HepG2 (cell line): ENCODE measurements around the gene ANKIB1. TPM values are rescaled to one million over a fixed set of nuclear protein-coding genes. Genes with fewer than 3 reads are reported as not detected.

Experiments used
- ATF6 ChIP-seq: sonication (generic); formaldehyde crosslinking; conservative IDR thresholded peaks from 2 replicates; pipeline ENCODE4 v1.4.0; 2020; ENCODE audit warnings: missing genetic modification reagents
- BRD4 ChIP-seq: sonication (generic); formaldehyde crosslinking; IDR thresholded peaks from 2 replicates; pipeline ENCODE4 v1.4.0; 2020; ENCODE audit warnings: missing genetic modification reagents
- EEA1 ChIP-seq: sonication (generic); formaldehyde crosslinking; IDR thresholded peaks from 2 replicates; pipeline ENCODE4 v1.5.1; 2020; ENCODE audit warnings: mild to moderate bottlenecking, missing genetic modification reagents, borderline replicate concordance
- GZF1 ChIP-seq: sonication (generic); formaldehyde crosslinking; IDR thresholded peaks from 2 replicates; pipeline ENCODE4 v1.5.1; 2020; ENCODE audit warnings: mild to moderate bottlenecking, missing genetic modification reagents
- KAT2B ChIP-seq: fragments of 150-350 bp; IDR thresholded peaks from 2 replicates; pipeline ENCODE4 v1.6.1; 2014; ENCODE audit warnings: low read depth, low read length, borderline replicate concordance
- KAT8 ChIP-seq: IDR thresholded peaks from 2 replicates; pipeline ENCODE4 v1.6.1; 2016; ENCODE audit warnings: missing genetic modification reagents, missing compliant biosample characterization
- NFE2L2 ChIP-seq: fragments of 150-350 bp; IDR thresholded peaks from 2 replicates; pipeline ENCODE4 v1.6.1; 2014; ENCODE audit warnings: low read length
- SKI ChIP-seq: fragments of 450-650 bp; IDR thresholded peaks from one replicate; pipeline ENCODE4 v1.6.1; 2018; ENCODE audit warnings: mild to moderate bottlenecking; ENCODE audit not compliant: partially characterized antibody
- ZNF414 ChIP-seq: sonication (generic); formaldehyde crosslinking; IDR thresholded peaks from 2 replicates; pipeline ENCODE4 v1.5.0; 2020; ENCODE audit warnings: missing genetic modification reagents
- ZNF484 ChIP-seq: sonication (generic); formaldehyde crosslinking; IDR thresholded peaks from 2 replicates; pipeline ENCODE4 v1.5.1; 2020; ENCODE audit warnings: mild to moderate bottlenecking, low read depth, missing genetic modification reagents, borderline replicate concordance
- ZNF563 ChIP-seq: sonication (generic); formaldehyde crosslinking; IDR thresholded peaks from 2 replicates; pipeline ENCODE4 v1.8.0; 2022; ENCODE audit warnings: mild to moderate bottlenecking, moderate library complexity, missing genetic modification reagents
- ZNF569 ChIP-seq: sonication (generic); formaldehyde crosslinking; IDR thresholded peaks from 2 replicates; pipeline ENCODE4 v1.5.0; 2020; ENCODE audit warnings: mild to moderate bottlenecking, missing genetic modification reagents, moderate library complexity, borderline replicate concordance
- ZNF598 ChIP-seq: sonication (generic); formaldehyde crosslinking; IDR thresholded peaks from 2 replicates; pipeline ENCODE4 v1.5.1; 2020; ENCODE audit warnings: mild to moderate bottlenecking, missing genetic modification reagents, borderline replicate concordance
- ZNF724P ChIP-seq: sonication (generic); formaldehyde crosslinking; IDR thresholded peaks from 2 replicates; pipeline ENCODE4 v1.8.0; 2022; ENCODE audit warnings: missing genetic modification reagents, borderline replicate concordance
- ZNF747 ChIP-seq: sonication (generic); formaldehyde crosslinking; IDR thresholded peaks from 2 replicates; pipeline ENCODE4 v1.8.1; 2023; ENCODE audit warnings: missing genetic modification reagents, mild to moderate bottlenecking, borderline replicate concordance
- ZNF776 ChIP-seq: sonication (generic); formaldehyde crosslinking; IDR thresholded peaks from 2 replicates; pipeline ENCODE4 v1.4.0; 2020; ENCODE audit warnings: mild to moderate bottlenecking, missing genetic modification reagents
- polyA plus RNA-seq, 8 experiments: library from polyadenylated mRNA; depleted of rRNA in 3 of 8; stranded (reverse) in 7 of 8; unstranded in 1 of 8; fragments of >200 nt; fragmentation: Illumina TruSeq in 4 of 8; extraction: Trizol in 4 of 8; gene quantifications; 2 replicates each; pipeline versions ENCODE4 v1.2.1 to v1.2.3, GENCODE V29; 2011 to 2016; ENCODE audit warnings: low read depth in 4 of 8, missing spikeins in 1 of 8, mixed read lengths in 1 of 8; ENCODE audit not compliant: insufficient read depth in 1 of 8
- total RNA-seq, 5 experiments: library from RNA; depleted of rRNA; stranded (reverse); fragments of >200 nt; fragmentation: Illumina TruSeq; extraction: Trizol; gene quantifications; 2 replicates each; pipeline ENCODE4 v1.2.3, GENCODE V29; 2016; ENCODE audit warnings: low read depth in 1 of 5
- TF ChIP-seq, protein P1 (sequence below): sonication (generic); formaldehyde crosslinking; IDR thresholded peaks from 2 replicates; pipeline ENCODE4 v1.4.0; 2020; ENCODE audit warnings: missing genetic modification reagents, mild to moderate bottlenecking, borderline replicate concordance

Gene ANKIB1
- total and polyA plus RNA-seq, 2 of the 13 experiments (the other 11 are each of a cell fraction or from before 2014, with no cell fraction given), result 28.7 to 29.6 TPM

- TF ChIP-seq, protein P1, sequence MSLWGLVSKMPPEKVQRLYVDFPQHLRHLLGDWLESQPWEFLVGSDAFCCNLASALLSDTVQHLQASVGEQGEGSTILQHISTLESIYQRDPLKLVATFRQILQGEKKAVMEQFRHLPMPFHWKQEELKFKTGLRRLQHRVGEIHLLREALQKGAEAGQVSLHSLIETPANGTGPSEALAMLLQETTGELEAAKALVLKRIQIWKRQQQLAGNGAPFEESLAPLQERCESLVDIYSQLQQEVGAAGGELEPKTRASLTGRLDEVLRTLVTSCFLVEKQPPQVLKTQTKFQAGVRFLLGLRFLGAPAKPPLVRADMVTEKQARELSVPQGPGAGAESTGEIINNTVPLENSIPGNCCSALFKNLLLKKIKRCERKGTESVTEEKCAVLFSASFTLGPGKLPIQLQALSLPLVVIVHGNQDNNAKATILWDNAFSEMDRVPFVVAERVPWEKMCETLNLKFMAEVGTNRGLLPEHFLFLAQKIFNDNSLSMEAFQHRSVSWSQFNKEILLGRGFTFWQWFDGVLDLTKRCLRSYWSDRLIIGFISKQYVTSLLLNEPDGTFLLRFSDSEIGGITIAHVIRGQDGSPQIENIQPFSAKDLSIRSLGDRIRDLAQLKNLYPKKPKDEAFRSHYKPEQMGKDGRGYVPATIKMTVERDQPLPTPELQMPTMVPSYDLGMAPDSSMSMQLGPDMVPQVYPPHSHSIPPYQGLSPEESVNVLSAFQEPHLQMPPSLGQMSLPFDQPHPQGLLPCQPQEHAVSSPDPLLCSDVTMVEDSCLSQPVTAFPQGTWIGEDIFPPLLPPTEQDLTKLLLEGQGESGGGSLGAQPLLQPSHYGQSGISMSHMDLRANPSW, result 0 out of 2 replicates have a peak, but pooled peaks have one; percentile 56
- TF ChIP-seq SKI (peak; percentile 20), EEA1 (no peak), ZNF598 (CRISPR knock-in tag) (no peak), ZNF563 (peak; percentile 55; the same call in 1 of the 2 replicates), ZNF776 (CRISPR knock-in tag) (no peak), ZNF724P (CRISPR knock-in tag) (no peak), GZF1 (peak; percentile 67; the same call in 1 of the 2 replicates), KAT2B (no peak), ZNF747 (0 out of 2 replicates have a peak, but pooled peaks have one; percentile 35), KAT8 (CRISPR knock-in tag) (peak; percentile 96), ZNF569 (CRISPR knock-in tag) (no peak), ATF6 (CRISPR knock-in tag) (no peak), BRD4 (no peak; the same call in 1 of the 2 replicates), ZNF414 (no peak; the same call in 1 of the 2 replicates), NFE2L2 (no peak), ZNF484 (CRISPR knock-in tag) (no peak)
Measured at GRCh38 chr7:92245487-92246359, at the start of gene ANKIB1, which contains the start of gene KRIT1 (continued).
